ENCODE results near the gene EDRF1.

Gene EDRF1, protein sequence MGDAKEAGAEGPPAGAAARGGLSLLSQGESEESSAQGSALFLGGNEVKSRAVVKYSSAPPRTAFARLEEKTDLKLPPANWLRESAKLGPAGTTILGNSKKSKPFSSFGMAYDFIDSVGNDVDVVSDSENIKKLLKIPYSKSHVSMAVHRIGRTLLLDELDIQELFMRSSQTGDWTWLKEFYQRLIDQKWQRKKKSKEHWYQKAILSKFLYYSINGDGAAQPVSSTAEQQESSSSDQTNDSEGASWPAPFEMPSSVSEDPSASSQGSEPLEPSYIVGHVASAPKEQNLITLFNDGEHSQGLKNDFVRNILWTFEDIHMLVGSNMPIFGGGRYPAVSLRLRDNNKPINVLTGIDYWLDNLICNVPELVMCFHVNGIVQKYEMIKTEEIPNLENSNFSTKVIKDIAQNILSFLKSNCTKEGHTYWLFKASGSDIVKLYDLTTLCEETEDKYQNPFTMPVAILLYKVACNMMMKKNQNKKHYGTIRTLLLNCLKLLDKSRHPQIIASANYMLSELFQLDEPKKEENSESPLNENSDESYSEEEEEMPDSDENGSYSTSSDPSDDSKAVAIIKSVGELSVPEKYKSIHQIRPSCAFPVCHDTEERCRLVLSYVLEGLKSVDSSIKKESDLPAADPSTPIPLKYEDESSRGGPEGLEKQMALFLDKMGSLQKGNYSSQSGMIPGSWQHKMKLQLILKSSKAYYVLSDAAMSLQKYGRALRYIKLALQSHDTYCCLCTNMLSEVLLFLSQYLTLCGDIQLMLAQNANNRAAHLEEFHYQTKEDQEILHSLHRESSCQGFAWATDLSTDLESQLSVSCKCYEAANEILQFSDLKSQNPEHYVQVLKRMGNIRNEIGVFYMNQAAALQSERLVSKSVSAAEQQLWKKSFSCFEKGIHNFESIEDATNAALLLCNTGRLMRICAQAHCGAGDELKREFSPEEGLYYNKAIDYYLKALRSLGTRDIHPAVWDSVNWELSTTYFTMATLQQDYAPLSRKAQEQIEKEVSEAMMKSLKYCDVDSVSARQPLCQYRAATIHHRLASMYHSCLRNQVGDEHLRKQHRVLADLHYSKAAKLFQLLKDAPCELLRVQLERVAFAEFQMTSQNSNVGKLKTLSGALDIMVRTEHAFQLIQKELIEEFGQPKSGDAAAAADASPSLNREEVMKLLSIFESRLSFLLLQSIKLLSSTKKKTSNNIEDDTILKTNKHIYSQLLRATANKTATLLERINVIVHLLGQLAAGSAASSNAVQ

DNA sequence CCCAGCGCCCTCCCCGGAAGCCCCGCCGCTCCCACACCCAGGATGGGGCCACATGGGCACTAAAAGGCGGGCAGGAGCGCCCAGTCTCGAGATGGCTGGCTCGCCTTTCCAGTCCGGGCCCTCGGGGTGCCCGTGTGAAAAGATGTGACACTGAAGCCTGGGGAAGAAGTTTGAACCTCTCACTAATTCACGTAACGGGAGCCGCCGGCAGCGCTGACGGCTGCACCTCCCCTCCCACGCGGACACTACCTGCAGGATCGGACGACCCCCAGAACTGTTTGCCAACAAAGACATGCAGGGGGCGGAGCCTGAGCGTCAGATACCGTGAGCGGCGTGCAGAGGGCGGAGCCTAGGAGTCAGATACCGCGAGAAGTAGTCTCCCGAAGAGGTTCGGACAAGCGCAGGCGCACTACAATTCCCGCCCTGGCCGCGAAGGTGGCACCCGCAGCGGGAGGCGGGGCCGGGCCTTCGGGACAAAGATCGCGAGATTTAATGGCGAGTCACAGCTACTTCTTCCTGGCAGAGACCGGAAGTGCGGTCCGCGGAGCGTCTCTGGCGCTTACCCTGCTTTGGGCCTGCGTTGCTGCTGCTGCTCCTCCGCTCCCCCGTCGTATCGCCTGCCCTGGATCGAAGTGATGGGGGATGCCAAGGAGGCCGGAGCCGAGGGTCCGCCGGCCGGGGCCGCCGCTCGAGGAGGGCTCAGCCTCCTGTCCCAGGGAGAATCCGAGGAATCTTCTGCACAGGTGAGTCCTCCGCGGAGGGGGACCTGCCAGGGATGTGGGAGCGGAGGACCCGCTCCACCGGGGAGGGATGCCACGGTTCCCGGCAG is at the start of gene EDRF1:
Gene EDRF1 (plus strand): TSS at position 537 of the 829 bp plus-strand sequence. CDS start 99 bp downstream, at position 636.
- in situ Hi-C loops (cut with HindIII; ENCODE audit: low sequenced_read_pairs): no loop called here
- DNase-seq (ENCODE audit: low read depth): peak; percentile 96
- TF ChIP-seq, protein P1, sequence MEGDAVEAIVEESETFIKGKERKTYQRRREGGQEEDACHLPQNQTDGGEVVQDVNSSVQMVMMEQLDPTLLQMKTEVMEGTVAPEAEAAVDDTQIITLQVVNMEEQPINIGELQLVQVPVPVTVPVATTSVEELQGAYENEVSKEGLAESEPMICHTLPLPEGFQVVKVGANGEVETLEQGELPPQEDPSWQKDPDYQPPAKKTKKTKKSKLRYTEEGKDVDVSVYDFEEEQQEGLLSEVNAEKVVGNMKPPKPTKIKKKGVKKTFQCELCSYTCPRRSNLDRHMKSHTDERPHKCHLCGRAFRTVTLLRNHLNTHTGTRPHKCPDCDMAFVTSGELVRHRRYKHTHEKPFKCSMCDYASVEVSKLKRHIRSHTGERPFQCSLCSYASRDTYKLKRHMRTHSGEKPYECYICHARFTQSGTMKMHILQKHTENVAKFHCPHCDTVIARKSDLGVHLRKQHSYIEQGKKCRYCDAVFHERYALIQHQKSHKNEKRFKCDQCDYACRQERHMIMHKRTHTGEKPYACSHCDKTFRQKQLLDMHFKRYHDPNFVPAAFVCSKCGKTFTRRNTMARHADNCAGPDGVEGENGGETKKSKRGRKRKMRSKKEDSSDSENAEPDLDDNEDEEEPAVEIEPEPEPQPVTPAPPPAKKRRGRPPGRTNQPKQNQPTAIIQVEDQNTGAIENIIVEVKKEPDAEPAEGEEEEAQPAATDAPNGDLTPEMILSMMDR (IDR thresholded peaks at IDR 0.05; ENCODE audit: low read depth, low read length, missing control alignments): no peak
- peak within 1 kb of the TSS; percentile 100 for H3K4me3 ChIP-seq (ENCODE audit: low read depth, low read length)

DNA sequence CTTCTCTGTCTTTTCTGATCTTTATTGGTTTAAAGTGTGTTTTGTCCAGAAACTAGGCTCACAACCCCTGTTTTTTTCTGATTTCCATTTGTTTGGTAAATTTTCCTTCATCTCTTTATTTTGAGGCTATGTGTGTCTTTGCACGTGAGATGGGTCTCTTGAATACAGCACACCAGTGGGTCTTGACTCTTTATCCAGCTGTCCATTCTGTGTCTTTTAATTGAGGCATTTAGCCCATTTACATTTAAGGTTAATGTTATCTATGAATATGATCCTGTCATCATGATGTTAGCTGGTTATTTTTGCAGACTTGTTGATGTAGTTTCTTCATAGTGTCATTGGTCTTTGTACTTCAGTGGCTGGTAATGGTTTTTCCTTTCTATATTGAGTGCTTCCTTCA is 46.6 kb upstream of the EDRF1 start:
- no peak overlapping the region for H3K4me3 ChIP-seq (ENCODE audit: low read depth, low read length)
- in situ Hi-C loops (cut with HindIII; ENCODE audit: low sequenced_read_pairs): no loop called here
- DNase-seq (ENCODE audit: low read depth): no peak
- TF ChIP-seq, protein P1 (IDR thresholded peaks at IDR 0.05; ENCODE audit: low read depth, low read length, missing control alignments): no peak

DNA sequence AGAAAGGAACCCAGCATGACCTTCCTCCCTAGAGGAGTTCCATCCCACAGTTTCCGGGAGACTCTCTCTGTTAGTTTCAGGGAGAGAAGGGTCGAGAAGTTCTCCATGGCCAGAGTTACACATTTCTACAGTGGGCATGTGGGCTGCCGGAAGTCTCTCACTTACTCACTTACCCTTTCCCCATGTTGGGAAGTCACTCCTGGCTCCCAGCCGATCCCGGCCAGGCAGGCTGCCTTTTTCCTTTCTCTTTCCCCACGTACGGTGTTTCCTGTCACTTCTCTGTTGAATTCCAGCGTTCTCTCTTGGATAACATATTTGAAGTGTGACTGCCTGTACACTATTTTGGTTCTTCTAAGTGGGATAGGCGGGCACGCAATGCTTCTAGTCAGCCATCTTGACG is 40.1 kb upstream of the EDRF1 start:
- no peak overlapping the region for H3K4me3 ChIP-seq (ENCODE audit: low read depth, low read length)
- DNase-seq (ENCODE audit: low read depth): no peak
- TF ChIP-seq, protein P1 (IDR thresholded peaks at IDR 0.05; ENCODE audit: low read depth, low read length, missing control alignments): no peak
- in situ Hi-C loops (cut with HindIII; ENCODE audit: low sequenced_read_pairs): no loop called here

DNA sequence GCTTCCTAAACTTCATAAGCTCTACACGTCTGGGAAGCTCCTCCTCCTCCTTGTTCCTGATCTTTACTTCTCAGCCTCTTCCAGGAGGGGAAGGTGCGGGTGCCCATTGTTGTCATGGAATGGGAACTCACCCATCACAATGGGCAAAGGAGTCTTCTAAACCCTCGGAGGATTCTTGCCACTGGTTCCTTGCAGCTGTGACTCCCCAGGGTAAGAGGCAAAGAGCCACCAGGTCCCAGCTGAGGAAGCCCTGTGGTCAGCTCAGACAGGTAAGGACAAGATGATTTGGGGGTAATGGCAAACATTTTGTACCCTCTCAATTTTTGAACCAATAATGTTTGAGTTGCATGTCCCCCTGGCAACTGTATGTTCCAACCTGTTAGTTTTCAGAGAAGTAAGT is 36.4 kb upstream of the EDRF1 start, which contains the start of gene TEX36:
Gene TEX36 (minus strand): TSS at position 101 of the 400 bp plus-strand sequence. CDS start 174 bp downstream, outside the sequence.
- no peak for DNase-seq (ENCODE audit: low read depth)

DNA sequence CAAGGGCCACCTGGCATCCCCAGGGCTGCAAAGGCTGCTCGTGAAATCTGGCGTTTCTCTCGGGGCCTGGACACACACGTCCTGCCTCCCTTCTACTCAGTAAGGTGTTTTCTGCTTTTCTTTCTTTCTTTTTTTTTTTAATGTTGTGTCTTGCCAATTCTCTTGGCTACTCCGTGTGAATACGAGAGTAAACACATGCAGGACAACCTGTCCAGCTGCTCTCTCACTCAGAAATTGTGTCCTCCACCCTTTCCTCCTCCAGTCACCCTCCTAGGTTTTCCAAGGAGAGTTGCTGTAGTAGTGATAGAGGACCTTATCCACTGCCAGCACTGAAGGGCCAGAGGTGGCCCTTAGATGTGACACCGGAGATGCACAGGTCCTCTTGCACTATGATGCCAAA is 35.7 kb upstream of the EDRF1 start:
- in situ Hi-C loops (cut with HindIII; ENCODE audit: low sequenced_read_pairs): no loop called here
- no peak for DNase-seq (ENCODE audit: low read depth)
- no peak overlapping the region for H3K4me3 ChIP-seq (ENCODE audit: low read depth, low read length)
- TF ChIP-seq, protein P1 (IDR thresholded peaks at IDR 0.05; ENCODE audit: low read depth, low read length, missing control alignments): no peak

More for the DNA sequence above, 36.4 kb upstream of the EDRF1 start, which contains the start of gene TEX36:
- no peak within 1 kb of the TSS for H3K4me3 ChIP-seq (ENCODE audit: low read depth, low read length)
- in situ Hi-C loops (cut with HindIII; ENCODE audit: low sequenced_read_pairs): no loop called here
- TF ChIP-seq, protein P1 (IDR thresholded peaks at IDR 0.05; ENCODE audit: low read depth, low read length, missing control alignments): no peak
